NCI-H146 (cell line): Measurements from ENCODE around the gene THSD7B.
"Not testable (repeated sequence)": the region's sequence is repeated elsewhere in the genome, so short reads cannot be mapped to it uniquely, and the experiment has no call there.

ENCODE experiments used
- DNase-seq: peaks from one replicate; lab custom pipeline; 2025; lab: John Stamatoyannopoulos, UW

The THSD7B gene

GRCh38 chr2:137255990-137256389 is 490.6 kb downstream of the THSD7B start:
- DNase-seq = no peak

- DNase-seq = no peak
Measured at GRCh38 chr2:137261881-137262585, 496.7 kb downstream of the THSD7B start.

- no peak for DNase-seq
Measured at GRCh38 chr2:137262594-137262993, 497.2 kb downstream of the THSD7B start.

GRCh38 chr2:137287913-137288639 is 522.7 kb downstream of the THSD7B start:
- DNase-seq = no peak

GRCh38 chr2:137291836-137292570 is 526.7 kb downstream of the THSD7B start:
- no peak for DNase-seq

GRCh38 chr2:137298377-137298776 is 533.0 kb downstream of the THSD7B start:
- no peak for DNase-seq

GRCh38 chr2:137300987-137301386 is 535.6 kb downstream of the THSD7B start:
- no peak for DNase-seq

- no peak for DNase-seq
Measured at GRCh38 chr2:137302957-137303356, 537.6 kb downstream of the THSD7B start.

- DNase-seq = no peak
Measured at GRCh38 chr2:137316075-137316474, 550.7 kb downstream of the THSD7B start.

- no peak for DNase-seq
Measured at GRCh38 chr2:137321566-137321965, 556.2 kb downstream of the THSD7B start.

- not testable (repeated sequence) for DNase-seq
Measured at GRCh38 chr2:137331562-137331961, 566.2 kb downstream of the THSD7B start.

GRCh38 chr2:137333386-137334165 is 568.2 kb downstream of the THSD7B start:
- no peak for DNase-seq

- DNase-seq = no peak
Measured at GRCh38 chr2:137336067-137336466, 570.7 kb downstream of the THSD7B start.

- DNase-seq = no peak
Measured at GRCh38 chr2:137339051-137339450, 573.7 kb downstream of the THSD7B start.

GRCh38 chr2:137345994-137346393 is 580.6 kb downstream of the THSD7B start:
- no peak for DNase-seq

- no peak for DNase-seq
Measured at GRCh38 chr2:137348301-137348700, 583.0 kb downstream of the THSD7B start.

GRCh38 chr2:137357634-137358033 is 592.3 kb downstream of the THSD7B start:
- DNase-seq = no peak

GRCh38 chr2:137367361-137367760 is 602.0 kb downstream of the THSD7B start:
- no peak for DNase-seq

- no peak for DNase-seq
Measured at GRCh38 chr2:137369106-137369505, 603.8 kb downstream of the THSD7B start.

GRCh38 chr2:137379186-137379585 is 613.8 kb downstream of the THSD7B start:
- DNase-seq = no peak

- DNase-seq = no peak
Measured at GRCh38 chr2:137380610-137381009, 615.3 kb downstream of the THSD7B start.

- DNase-seq = no peak
Measured at GRCh38 chr2:137381731-137382130, 616.4 kb downstream of the THSD7B start.
